ENCODE measurements around the gene NEGR1.

The NEGR1 gene

GRCh38 chr1:71784241-71784640, 498.1 kb downstream of the NEGR1 start:
- no peak overlapping the region for H3K4me3 ChIP-seq (ENCODE audit: low read depth, low read length)
- TF ChIP-seq, protein P1, sequence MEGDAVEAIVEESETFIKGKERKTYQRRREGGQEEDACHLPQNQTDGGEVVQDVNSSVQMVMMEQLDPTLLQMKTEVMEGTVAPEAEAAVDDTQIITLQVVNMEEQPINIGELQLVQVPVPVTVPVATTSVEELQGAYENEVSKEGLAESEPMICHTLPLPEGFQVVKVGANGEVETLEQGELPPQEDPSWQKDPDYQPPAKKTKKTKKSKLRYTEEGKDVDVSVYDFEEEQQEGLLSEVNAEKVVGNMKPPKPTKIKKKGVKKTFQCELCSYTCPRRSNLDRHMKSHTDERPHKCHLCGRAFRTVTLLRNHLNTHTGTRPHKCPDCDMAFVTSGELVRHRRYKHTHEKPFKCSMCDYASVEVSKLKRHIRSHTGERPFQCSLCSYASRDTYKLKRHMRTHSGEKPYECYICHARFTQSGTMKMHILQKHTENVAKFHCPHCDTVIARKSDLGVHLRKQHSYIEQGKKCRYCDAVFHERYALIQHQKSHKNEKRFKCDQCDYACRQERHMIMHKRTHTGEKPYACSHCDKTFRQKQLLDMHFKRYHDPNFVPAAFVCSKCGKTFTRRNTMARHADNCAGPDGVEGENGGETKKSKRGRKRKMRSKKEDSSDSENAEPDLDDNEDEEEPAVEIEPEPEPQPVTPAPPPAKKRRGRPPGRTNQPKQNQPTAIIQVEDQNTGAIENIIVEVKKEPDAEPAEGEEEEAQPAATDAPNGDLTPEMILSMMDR (IDR thresholded peaks at IDR 0.05; ENCODE audit: borderline replicate concordance, insufficient read depth, low read depth, low read length): no peak

- TF ChIP-seq, protein P1 (IDR thresholded peaks at IDR 0.05; ENCODE audit: borderline replicate concordance, insufficient read depth, low read depth, low read length): no peak
- H3K4me3 ChIP-seq (ENCODE audit: low read depth, low read length): no peak overlapping the region
These were observed 499.3 kb downstream of the NEGR1 start for GRCh38 chr1:71783071-71783470.

DNA sequence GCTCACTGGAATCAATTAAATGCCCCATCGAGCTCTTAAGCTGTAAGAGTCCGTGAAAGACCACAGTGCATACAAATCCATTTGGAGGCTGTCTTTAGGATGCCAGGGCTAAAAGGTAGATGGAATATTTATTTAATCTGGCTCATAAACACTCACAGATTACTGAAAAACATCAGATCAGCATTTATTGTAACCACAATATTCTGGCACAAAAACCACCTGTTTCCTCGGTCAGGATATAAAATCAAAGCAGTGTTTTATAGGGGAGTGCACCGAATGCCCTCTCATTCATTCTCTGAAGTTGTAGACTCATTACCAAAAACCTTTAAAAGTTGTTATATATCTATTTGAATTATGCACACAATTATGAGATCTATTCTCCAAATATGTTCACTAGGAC, 500.9 kb downstream of the NEGR1 start:
- H3K4me3 ChIP-seq (ENCODE audit: low read depth, low read length): no peak overlapping the region
- TF ChIP-seq, protein P1 (IDR thresholded peaks at IDR 0.05; ENCODE audit: borderline replicate concordance, insufficient read depth, low read depth, low read length): no peak

GRCh38 chr1:71780681-71781080, 501.7 kb downstream of the NEGR1 start:
- no peak overlapping the region for H3K4me3 ChIP-seq (ENCODE audit: low read depth, low read length)
- TF ChIP-seq, protein P1 (IDR thresholded peaks at IDR 0.05; ENCODE audit: borderline replicate concordance, insufficient read depth, low read depth, low read length): no peak

- TF ChIP-seq, protein P1 (IDR thresholded peaks at IDR 0.05; ENCODE audit: borderline replicate concordance, insufficient read depth, low read depth, low read length): no peak
- H3K4me3 ChIP-seq (ENCODE audit: low read depth, low read length): no peak overlapping the region
These were observed 503.4 kb downstream of the NEGR1 start for GRCh38 chr1:71778940-71779339.

DNA sequence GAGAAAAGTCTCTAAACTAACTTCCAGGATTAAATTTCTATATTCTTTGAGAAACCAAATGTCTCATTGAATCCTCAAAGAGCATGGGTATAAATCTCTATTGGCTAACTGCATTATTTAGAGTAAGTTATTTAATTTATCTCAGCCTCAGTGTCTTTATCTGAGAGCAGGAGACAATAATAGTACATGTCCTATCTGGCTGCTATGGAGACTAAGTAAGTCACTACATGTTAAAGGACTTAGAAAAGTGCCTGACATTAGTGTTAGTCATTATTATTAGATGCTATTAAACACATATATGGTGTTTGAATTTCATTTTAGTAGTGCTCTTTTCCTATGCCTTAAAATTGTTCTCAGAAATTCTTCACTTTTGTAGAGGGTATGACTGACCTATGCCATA, 505.2 kb downstream of the NEGR1 start:
- TF ChIP-seq, protein P1 (IDR thresholded peaks at IDR 0.05; ENCODE audit: borderline replicate concordance, insufficient read depth, low read depth, low read length): no peak
- H3K4me3 ChIP-seq (ENCODE audit: low read depth, low read length): no peak overlapping the region

- TF ChIP-seq, protein P1 (IDR thresholded peaks at IDR 0.05; ENCODE audit: borderline replicate concordance, insufficient read depth, low read depth, low read length): no peak
- no peak overlapping the region for H3K4me3 ChIP-seq (ENCODE audit: low read depth, low read length)
These were observed 507.6 kb downstream of the NEGR1 start for GRCh38 chr1:71774705-71775104.
